Uterus (tissue), 4 donors: ENCODE results near the gene MRPS18B. TPM values are rescaled to one million over a fixed set of nuclear protein-coding genes. Genes with fewer than 3 reads are reported as not detected.
"Not testable (repeated sequence)": the region's sequence is repeated elsewhere in the genome, so short reads cannot be mapped to it uniquely, and the experiment has no call there.

Experiments
- DNase-seq, 2 donors: peaks; one replicate each; pipeline ENCODE4 v3.0.0-alpha.2; 2019 to 2020
- H3K27ac ChIP-seq, 2 donors: fragments of 200-600 bp; sonication (generic); 1 replicate in 1 of 2; 2 replicates in 1 of 2; pipeline ENCODE4 v1.5.1; 2016 to 2018
- H3K27me3 ChIP-seq, 2 donors: fragments of 200-600 bp; sonication (generic); one replicate each; pipeline ENCODE4 v1.5.1; 2018 to 2019; ENCODE audit warnings: control low read depth in 1 of 2
- H3K36me3 ChIP-seq, 2 donors: fragments of 200-600 bp; sonication (generic); one replicate each; pipeline ENCODE4 v1.5.1; 2019; ENCODE audit warnings: control low read depth in 1 of 2
- H3K4me1 ChIP-seq, 2 donors: fragments of 200-600 bp; sonication (generic); one replicate each; pipeline ENCODE4 v1.5.1; 2018 to 2019; ENCODE audit warnings: control low read depth in 1 of 2
- H3K4me3 ChIP-seq, 2 donors: fragments of 200-600 bp; sonication (generic); 1 replicate in 1 of 2; 2 replicates in 1 of 2; pipeline ENCODE4 v1.5.1; 2018 to 2019; ENCODE audit warnings: mild to moderate bottlenecking in 1 of 2
- H3K9me3 ChIP-seq, 2 donors: fragments of 200-600 bp; sonication (generic); one replicate each; pipeline ENCODE4 v1.5.1; 2019; ENCODE audit warnings: control low read depth in 1 of 2
- POLR2A ChIP-seq, 2 donors: fragments of 450-650 bp; IDR thresholded peaks; one replicate each; pipeline ENCODE4 v1.6.1; 2016; ENCODE audit warnings: antibody characterized with exemption in 2 of 2, mild to moderate bottlenecking in 1 of 2, moderate library complexity in 1 of 2
- intact Hi-C: fragments of 100-400 bp; cut with DNase I; formaldehyde crosslinking; loops from one replicate; pipeline ENCODE4 v1.15.1; 2023; ENCODE audit warnings: low total_unique reads
- total RNA-seq, 4 donors: library from RNA; depleted of rRNA in 3 of 4; stranded (reverse); fragments of >200 nt in 3 of 4; gene quantifications; one replicate each; pipeline versions ENCODE4 v1.1.0 to v1.2.4, GENCODE V29; 2014 to 2023
- TF ChIP-seq, protein P1 (sequence below), 4 experiments: fragments of 200-600 bp in 2 of 4; fragments of 450-650 bp in 2 of 4; sonication (generic) in 2 of 4; IDR thresholded peaks; one replicate each; pipeline ENCODE4 v1.5.1; 2016 to 2019; ENCODE audit warnings: antibody characterized with exemption in 4 of 4, mild to moderate bottlenecking in 2 of 4, moderate library complexity in 1 of 4
- donor health status: DM: yes; HTN: yes; CAD: no.

The MRPS18B gene
- total RNA-seq, 4 donors from 2014 or later: 15.1 to 45.5 (median 36.7) TPM

DNA sequence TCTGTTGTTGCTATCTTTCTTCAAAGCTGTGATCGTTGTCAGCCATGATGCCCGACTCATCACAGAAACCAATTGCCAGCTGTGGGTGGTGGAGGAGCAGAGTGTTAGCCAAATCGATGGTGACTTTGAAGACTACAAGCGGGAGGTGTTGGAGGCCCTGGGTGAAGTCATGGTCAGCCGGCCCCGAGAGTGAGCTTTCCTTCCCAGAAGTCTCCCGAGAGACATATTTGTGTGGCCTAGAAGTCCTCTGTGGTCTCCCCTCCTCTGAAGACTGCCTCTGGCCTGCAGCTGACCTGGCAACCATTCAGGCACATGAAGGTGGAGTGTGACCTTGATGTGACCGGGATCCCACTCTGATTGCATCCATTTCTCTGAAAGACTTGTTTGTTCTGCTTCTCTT, 27.1 kb upstream of the MRPS18B start:
- H3K36me3 ChIP-seq: no peaks in the 10 kb centered on the region

DNA sequence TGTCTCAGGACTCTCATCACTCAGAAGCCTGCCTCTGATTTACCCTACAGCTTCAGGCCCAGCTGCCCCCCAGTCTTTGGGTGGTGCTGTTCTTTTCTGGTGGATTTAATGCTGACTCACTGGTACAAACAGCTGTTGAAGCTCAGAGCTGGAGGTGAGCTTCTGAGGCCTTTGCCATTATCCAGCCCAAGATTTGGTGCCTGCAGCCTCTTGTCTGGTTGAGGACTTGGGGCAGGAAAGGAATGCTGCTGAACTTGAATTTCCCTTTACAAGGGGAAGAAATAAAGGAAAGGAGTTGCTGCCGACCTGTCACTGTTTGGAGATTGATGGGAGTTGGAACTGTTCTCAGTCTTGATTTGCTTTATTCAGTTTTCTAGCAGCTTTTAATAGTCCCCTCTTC, 26.6 kb upstream of the MRPS18B start:
- H3K27ac ChIP-seq: peak overlapping the region in 1 of 2 donors; percentile 42
- H3K36me3 ChIP-seq: no peaks in the 10 kb centered on the region
- no peaks in the 10 kb centered on the region for H3K9me3 ChIP-seq
- H3K27me3 ChIP-seq: no peaks in the 10 kb centered on the region
- DNase-seq: no peak
- TF ChIP-seq, protein P1, sequence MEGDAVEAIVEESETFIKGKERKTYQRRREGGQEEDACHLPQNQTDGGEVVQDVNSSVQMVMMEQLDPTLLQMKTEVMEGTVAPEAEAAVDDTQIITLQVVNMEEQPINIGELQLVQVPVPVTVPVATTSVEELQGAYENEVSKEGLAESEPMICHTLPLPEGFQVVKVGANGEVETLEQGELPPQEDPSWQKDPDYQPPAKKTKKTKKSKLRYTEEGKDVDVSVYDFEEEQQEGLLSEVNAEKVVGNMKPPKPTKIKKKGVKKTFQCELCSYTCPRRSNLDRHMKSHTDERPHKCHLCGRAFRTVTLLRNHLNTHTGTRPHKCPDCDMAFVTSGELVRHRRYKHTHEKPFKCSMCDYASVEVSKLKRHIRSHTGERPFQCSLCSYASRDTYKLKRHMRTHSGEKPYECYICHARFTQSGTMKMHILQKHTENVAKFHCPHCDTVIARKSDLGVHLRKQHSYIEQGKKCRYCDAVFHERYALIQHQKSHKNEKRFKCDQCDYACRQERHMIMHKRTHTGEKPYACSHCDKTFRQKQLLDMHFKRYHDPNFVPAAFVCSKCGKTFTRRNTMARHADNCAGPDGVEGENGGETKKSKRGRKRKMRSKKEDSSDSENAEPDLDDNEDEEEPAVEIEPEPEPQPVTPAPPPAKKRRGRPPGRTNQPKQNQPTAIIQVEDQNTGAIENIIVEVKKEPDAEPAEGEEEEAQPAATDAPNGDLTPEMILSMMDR (IDR thresholded peaks at IDR 0.05): no peak
- TF ChIP-seq POLR2A (IDR thresholded peaks at IDR 0.05): no peak
- H3K4me3 ChIP-seq: no peak overlapping the region
- H3K4me1 ChIP-seq: no peaks in the 10 kb centered on the region
- intact Hi-C loops: no loop called here

More for the DNA sequence above, 27.1 kb upstream of the MRPS18B start:
- Histone ChIP-seq H3K9me3 (no peaks in the 10 kb centered on the region), H3K4me3 (no peak overlapping the region), H3K4me1 (no peaks in the 10 kb centered on the region), H3K27ac (peak overlapping the region in 1 of 2 donors; percentile 42), H3K27me3 (no peaks in the 10 kb centered on the region)
- intact Hi-C loops: no loop called here
- no peak for DNase-seq
- TF ChIP-seq, protein P1 (IDR thresholded peaks at IDR 0.05): no peak
- TF ChIP-seq POLR2A (IDR thresholded peaks at IDR 0.05): no peak

DNA sequence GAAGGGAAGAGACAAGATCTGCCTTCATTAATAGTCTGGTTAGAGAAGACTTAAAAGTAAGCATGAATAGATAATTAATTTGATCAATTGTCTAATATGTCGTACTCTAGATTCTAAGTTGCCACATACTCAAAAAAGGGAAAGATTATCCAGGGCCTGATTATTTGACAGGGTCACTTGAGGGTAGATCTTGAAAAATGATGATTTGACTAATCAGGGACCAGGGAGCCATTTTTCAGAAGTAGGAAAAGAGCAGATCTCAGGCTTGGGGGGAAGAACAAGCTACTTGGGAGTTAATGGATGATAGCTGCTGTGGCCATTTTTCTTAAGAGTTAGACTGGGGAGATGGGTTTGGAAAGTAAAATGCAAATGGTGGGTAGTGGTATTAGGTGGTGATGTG, 25.4 kb upstream of the MRPS18B start:
- DNase-seq: no peak
- H3K36me3 ChIP-seq: no peaks in the 10 kb centered on the region
- no peaks in the 10 kb centered on the region for H3K9me3 ChIP-seq
- no peaks in the 10 kb centered on the region for H3K27me3 ChIP-seq
- H3K27ac ChIP-seq: no peak overlapping the region
- no peak for TF ChIP-seq POLR2A (IDR thresholded peaks at IDR 0.05)
- TF ChIP-seq, protein P1 (IDR thresholded peaks at IDR 0.05): no peak
- H3K4me3 ChIP-seq: no peak overlapping the region
- intact Hi-C loops: no loop called here
- no peaks in the 10 kb centered on the region for H3K4me1 ChIP-seq

DNA sequence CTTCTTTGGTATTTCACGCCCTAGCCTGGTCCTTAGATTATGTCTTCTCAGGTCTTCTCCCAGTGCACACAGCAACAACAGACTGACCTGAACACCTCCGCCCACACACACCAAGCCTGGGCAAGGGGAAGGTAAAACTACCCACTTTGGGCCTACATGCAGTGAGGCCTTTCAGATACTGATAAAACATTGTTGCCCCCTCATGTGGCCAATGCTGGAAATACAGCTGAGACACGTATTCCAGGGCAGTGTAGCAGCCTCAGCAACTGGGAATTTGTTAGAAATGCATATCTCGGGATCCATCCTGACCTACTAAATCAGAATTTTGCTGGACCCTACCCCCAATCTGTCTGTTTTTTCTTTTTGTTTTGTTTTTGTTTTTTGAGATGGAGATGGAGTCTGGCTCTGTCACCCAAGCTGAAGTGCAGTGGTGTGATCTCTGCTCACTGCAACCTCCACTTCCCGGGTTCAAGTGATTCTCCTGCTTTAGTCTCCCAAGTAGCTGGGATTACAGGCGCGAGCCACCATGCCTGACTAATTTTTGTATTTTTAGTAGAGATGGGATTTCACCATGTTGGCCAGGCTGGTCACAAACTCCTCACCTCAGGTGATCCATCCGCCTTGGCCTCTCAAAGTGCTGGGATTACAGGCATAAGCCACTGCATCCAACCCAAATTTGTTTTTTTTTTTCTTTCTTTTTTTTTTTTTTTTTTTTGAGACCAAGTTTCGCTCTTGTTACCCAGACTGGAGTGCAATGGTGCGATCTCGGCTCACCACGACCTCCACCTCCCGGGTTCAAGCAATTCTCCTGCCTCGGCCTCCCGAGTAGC, 20.1 kb upstream of the MRPS18B start:
- H3K27ac ChIP-seq, H3K4me3 ChIP-seq, H3K4me1 ChIP-seq, H3K36me3 ChIP-seq, H3K27me3 ChIP-seq, H3K9me3 ChIP-seq: not testable (repeated sequence)
- DNase-seq: peak; percentile 65 to 77
- TF ChIP-seq, protein P1 (IDR thresholded peaks at IDR 0.05): peak; percentile 55 to 82 (median 76)
- intact Hi-C loops: loop anchor here (5.0 kb wide), 1 partner anchor 115 kb away; no protein-coding TSS in a partner anchor

DNA sequence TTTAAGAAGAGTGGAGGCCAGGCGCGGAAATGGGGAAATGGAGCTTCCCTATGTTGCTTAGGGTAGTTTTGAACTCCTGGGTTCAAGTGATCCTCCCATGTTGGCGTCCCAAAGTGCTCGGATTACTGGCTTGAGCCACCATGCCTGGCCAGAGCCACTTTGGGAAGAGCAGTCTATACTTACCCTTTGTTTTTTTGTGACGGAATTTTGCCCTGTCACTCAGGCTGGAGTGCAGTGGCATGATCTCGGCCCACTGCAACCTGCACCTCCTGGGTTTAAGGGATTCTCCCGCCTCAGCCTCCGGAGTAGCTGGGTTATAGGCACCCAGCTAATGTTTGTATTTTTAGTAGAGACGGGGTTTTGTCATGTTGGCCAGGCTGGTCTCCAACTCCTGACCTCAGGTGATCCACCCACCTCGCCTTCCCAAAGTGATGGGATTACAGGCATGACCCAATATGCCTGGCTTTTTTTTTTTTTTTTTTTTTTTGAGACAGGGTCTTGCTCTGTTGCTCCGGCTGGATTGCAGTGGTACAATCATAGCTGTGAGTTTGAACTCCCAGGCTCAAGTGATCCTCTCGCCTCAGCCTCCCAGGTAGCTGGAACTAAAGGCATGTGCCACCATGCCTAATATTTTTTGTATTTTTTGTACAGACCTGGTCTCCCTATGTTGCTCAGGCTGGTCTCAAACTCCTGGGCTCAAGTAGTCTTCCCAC, 18.6 kb upstream of the MRPS18B start:
- Histone ChIP-seq H3K27ac (no peak overlapping the region), H3K36me3 (no peaks in the 10 kb centered on the region), H3K9me3 (no peaks in the 10 kb centered on the region), H3K4me3 (no peak overlapping the region), H3K4me1 (no peaks in the 10 kb centered on the region), H3K27me3 (no peaks in the 10 kb centered on the region)
- intact Hi-C loops: loop anchor here (5.0 kb wide), 1 partner anchor 117 kb away; no protein-coding TSS in a partner anchor
- TF ChIP-seq, protein P1 (IDR thresholded peaks at IDR 0.05): no peak
- TF ChIP-seq POLR2A (IDR thresholded peaks at IDR 0.05): no peak
- DNase-seq: no peak
